Measurements from ENCODE around the gene TNFRSF1B.
"Not testable (repeated sequence)": the region's sequence is repeated elsewhere in the genome, so short reads cannot be mapped to it uniquely, and the experiment has no call there.

The TNFRSF1B gene

GRCh38 chr1:12224092-12224491 is 57.3 kb downstream of the TNFRSF1B start:
- DNase-seq: not testable (repeated sequence)

GRCh38 chr1:12228979-12229378 is 62.2 kb downstream of the TNFRSF1B start:
- DNase-seq: no peak

GRCh38 chr1:12229386-12229834 is 62.6 kb downstream of the TNFRSF1B start:
- no peak for DNase-seq

DNA sequence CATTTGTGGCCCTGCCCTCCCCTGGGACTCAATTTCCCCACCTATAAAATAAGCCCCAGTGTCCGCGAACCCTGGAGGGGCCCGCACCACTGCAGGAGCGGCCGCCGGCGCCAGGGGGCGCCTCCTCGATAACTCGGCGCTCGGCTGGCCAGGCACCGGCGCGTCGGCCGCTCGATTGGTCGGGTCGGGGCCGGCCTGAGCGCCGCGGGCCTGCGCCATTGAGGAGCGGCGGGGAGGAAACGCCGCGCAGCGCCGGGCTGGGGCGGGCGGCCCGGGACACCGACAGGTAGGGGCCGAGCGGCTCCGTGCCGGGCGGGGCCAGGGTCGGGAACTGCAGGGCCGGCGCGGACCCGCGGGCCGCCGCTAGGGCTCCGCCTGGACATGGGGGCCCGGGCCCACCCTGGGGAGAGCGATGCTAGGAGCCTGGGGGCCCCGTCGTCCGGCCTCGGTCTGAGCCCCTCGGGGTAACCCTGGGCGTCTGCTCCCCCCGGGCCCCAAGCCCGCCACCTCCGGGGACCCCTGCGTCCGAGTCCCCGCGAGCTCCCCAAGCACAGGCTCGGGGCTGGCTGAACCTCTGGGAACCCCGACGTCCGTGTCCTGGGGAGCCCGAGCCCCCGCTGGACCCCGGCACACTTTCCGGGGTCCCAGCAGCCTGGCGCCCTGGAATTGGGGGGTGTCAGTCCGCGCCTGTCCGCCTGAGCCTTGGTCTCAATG is 63.2 kb downstream of the TNFRSF1B start, which contains the start of gene VPS13D:
TSS of gene VPS13D (plus strand) at position 196 of the 714 bp plus-strand sequence. CDS start 4,237 bp downstream, outside the sequence.
- DNase-seq: peak; percentile 68

DNA sequence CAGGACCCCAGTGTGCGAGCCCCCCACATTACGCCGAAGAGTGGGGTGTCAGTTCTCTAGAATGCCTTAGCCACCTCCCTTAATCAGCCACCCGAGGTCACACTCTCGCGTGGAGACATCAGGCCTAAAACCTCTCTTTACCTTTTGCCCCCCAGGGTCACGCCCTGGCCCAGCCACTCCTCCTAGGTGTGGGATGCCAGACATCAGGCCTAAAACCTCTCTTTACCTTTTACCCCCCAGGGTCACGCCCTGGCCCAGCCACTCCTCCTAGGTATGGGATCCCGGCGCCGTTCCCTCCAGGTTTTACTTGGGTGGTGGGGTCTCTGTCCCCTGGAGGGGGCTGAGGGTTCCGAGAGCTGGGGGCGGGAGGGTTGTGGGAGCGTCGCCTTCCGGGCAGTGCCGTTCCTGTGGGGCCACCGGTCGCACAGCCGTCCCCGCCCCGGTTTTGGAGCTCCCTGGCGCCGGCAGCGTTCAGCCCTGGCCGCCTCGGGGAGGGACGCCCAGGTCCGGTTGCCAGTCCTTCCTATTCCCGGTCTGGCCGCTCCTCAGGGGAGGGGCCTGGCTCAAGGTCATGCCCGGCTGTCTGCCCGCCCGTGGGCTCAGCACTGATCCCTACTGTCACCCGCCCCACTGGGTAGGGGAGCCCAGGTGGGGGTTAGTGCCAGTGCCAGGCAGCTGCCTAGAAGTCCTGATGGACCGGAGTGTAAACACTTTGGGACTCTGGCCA is 63.9 kb downstream of the TNFRSF1B start:
- DNase-seq: no peak

GRCh38 chr1:12231276-12231595 is 64.4 kb downstream of the TNFRSF1B start:
- DNase-seq: no peak

GRCh38 chr1:12232221-12232620 is 65.4 kb downstream of the TNFRSF1B start:
- no peak for DNase-seq

- DNase-seq: peak; percentile 1
Observed at GRCh38 chr1:12244078-12244477, 77.3 kb downstream of the TNFRSF1B start.

DNA sequence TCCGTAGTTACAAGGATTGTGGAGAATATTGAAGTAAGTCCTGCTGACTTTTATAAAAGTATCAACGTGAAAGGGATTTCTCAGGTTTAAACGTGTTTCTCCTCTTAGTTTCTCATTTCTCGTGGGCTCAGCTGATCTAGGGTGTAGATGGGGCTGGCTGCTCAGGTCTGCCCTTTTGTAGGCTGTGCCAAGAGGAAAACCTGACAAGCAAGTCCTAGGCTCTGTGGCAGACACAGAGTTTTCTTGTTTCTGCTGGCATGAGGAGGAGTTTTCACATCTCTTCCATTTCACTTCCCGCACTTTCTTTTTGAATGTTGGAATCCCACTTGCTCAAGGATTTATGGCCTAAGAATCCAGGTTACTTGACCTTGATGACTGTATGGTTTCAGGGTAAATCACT is 77.8 kb downstream of the TNFRSF1B start:
- no peak for DNase-seq

DNA sequence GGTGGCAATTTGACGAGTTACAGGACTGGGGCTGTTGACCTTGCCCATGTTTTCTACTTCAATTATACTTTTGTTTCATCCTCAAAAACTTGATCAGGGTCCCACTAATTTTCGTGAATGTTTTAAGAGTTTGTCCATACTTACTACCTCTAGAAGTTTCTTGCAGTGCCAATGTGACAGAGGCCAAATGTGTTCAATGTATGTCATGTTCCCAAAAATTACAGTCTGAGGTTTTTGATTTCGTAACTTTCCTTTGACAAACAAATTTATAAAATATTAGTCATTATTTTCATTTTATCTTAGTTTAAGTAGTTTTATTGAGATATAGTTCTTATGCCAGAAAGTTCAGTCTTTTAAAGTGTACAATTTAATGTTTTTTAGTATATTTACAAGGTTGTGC is 78.3 kb downstream of the TNFRSF1B start:
- no peak for DNase-seq

DNA sequence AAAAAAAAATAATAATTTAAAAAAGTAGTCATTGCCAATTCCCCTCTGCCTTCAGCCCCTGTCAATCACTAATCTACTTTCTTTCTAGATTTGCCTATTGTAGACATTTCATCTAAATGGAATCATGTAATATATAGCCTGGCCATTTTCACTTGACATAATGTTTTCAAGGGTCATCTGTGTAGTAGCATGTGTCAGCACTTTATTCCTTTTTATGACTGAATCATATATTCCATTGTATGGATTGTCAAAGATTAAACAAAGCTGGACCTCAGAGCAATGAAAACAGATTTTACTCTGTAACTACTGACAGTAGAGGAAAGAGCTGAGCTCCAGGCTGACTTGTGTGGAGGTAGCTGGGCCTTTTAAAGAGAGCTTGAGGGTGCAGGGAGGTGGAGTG is 78.9 kb downstream of the TNFRSF1B start:
- DNase-seq: no peak

- no peak for DNase-seq
Observed at GRCh38 chr1:12246584-12246983, 79.8 kb downstream of the TNFRSF1B start.

- DNase-seq: no peak
Observed at GRCh38 chr1:12249181-12249580, 82.4 kb downstream of the TNFRSF1B start.

DNA sequence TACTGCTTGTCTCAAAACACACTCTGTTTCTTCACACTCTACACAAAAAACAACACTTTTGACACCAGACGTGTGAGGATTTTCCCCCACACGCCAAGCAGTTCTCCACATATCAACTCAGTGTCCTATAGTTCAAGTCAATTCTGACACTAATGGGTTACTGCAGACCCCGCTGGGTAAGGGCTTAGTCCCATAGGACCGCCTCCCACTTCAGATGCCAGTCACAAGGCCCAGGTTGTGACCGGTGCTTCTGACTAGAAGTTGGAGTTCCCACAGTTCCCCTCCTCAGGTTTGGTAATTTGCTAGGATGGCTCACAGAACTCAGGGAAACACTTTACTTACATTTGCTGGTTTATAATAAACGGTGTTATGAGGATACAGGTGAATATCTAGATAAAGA is 83.0 kb downstream of the TNFRSF1B start:
- DNase-seq: no peak

GRCh38 chr1:12251442-12251841 is 84.7 kb downstream of the TNFRSF1B start:
- DNase-seq: no peak

- no peak for DNase-seq
Observed at GRCh38 chr1:12255913-12256312, 89.1 kb downstream of the TNFRSF1B start.

- no peak for DNase-seq
Observed at GRCh38 chr1:12258272-12258671, 91.5 kb downstream of the TNFRSF1B start.
